ENCODE data around the gene ZNF276. TPM values are rescaled to one million over a fixed set of nuclear protein-coding genes. Genes with fewer than 3 reads are reported as not detected.
"Not testable (repeated sequence)": the region's sequence is repeated elsewhere in the genome, so short reads cannot be mapped to it uniquely, and the experiment has no call there.

Gene ZNF276
- total RNA-seq, 1 experiment from 2014 or later = 48.3 TPM

DNA sequence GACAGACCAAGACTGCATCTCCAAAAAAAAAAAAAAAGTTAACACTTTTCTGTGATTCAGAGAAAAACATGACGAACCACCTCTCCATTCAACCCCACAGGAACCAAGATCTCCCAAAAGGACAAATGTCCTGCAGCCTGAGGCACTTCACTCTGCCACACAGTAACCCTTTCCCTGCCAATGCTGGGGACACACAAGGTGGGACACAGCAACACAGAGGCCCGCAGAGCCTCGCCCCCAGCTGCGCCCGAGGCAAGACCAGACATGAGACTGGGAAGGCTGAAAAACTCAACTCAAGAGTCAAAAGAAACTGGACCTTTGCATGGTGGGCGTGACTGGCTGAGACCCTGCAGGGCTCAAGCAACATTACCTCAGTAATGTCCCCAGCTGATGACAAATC lies 61.2 kb downstream of the ZNF276 start:
- DNase-seq (ENCODE audit: low spot score) = no peak

DNA sequence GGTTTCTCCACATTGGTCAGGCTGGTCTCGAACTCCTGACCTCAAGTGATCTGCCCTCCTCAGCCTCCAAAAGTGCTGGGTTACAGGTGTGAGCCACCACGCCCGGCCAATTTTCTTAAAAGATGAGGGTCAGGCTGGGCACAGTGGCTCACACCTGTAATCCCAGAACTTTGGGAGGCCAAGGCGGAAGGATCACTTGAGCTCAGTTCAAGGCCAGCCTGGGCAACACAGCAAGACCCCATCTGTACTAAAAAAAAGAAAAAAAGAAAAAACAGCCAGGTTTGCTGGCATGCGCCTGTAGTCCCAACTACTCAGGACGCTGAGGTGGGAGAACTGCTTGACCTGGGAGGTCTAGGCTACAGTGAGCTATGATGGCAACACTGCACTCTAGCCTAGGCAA lies 62.6 kb downstream of the ZNF276 start:
- not testable (repeated sequence) for DNase-seq (ENCODE audit: low spot score)

DNA sequence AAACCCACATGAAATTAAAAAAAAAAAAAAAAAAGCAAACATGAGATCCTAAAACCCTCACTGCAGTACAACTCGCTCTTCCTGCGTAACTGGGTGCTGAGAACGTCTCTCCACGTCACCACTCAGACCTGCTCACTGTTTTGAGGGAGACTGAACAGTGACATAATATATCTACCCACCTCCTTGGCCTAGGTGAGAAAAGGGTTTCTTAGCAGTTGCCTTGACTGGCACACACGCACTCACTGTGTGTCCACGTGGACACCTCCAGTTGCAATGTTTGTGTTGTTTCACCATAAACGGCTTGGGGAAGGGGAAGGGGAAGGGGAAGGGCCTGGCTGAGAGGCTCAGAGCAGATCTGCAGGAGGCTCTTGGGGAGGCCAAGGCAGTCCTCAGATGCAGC lies 63.1 kb downstream of the ZNF276 start:
- DNase-seq (ENCODE audit: low spot score) = no peak

DNA sequence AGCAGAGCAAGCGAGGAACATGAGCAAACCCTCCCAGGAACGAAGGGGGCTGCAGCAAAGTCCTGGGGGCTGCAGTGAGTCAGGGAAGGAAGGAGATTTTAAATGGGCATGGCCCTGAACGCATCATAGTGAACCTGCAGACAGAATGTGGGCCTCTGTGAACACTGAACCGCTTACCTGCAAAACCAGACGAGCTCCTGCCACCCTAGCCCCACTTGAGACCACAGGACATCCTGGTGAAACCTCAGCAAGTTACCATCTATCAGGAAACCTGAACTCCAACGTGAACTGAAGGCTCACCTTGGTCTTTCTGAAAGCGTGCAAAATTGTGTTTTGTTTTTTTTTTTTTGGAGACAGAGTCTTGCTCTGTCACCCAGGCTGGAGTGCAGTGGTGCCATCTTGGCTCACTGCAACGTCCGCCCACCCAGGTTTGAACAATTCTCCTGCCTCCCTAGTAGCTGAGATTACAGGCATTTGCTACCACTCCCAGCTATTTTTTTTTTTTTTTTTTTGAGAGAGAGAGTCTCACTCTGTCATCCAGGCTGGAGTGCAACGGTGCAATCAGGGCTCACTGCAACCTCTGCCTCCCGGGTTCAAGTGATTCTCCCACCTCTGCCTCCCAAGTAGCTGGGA lies 64.3 kb downstream of the ZNF276 start:
- DNase-seq (ENCODE audit: low spot score) = no peak

DNA sequence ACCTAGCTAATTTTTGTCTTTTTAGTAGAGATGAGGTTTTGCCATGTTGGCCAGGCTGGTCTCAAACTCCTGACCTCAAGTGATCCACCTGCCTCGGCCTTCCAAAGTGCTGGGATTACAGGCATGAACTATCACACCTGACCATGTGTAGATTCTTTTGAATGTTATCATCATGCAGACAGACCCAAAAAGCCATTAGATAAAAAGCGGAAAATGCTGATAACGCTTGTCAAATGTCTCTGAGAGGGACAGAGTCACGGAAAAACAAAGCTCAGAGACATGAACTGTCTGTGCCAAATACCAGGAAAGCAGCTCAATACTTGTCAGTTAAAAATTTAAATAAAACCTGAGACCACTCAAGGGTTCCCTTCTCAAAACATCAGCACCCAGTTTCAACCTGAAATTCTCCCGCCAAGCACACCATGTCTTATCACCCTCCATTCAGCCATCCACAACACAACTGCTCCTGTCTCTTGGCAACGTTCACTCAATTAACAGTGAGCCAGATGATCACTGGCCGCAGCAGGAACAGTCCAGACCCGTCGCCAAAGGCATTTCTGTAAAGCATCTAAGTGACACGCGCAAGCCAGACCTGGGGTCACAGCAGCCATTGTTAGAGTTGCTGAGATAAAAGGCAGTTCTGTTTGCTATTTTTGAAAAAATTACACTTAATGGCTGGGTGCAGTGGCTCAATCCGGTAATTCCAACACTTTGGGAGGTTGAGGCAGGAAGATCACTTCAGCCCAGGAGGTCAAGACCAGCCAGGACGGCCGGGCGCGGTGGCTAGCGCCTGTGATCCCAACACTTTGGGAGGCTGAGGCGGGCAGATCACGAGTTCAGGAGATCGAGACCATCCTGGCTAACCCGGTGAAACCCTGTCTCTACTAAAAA lies 65.4 kb downstream of the ZNF276 start:
- DNase-seq (ENCODE audit: low spot score) = no peak

DNA sequence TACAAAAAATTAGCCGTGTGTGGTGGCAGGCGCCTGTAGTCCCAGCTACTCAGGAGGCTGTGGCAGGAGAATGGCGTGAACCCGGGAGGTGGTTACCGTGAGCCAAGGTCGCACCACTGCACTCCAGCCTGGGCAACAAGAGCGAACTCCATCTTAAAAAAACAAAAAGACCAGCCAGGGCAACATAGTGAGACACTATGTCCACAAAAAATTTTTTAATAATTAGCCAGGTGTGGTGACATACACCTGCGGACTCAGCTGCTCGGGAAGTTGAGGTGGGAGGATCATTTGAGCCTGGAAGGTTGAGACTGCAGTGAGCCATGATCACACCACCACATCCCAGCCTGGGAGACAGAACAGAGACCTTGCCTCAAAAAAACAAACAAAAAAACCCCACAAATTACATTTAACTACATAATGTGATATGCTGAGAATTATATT lies 66.0 kb downstream of the ZNF276 start:
- DNase-seq (ENCODE audit: low spot score) = no peak

Other genes with a start within 250 kb of the ZNF276 start
- 92.5 and 122 TPM in 2 replicates for gene ANKRD11, start 231.0 kb upstream of the ZNF276 start, total RNA-seq (2014; rRNA removed; shearing (Covaris generic))
- 150 and 162 TPM in 2 replicates for gene SPG7, start 213.1 kb upstream of the ZNF276 start, total RNA-seq (2014; rRNA removed; shearing (Covaris generic))
- 8,222 and 8,866 TPM in 2 replicates for gene RPL13, start 160.9 kb upstream of the ZNF276 start, total RNA-seq (2014; rRNA removed; shearing (Covaris generic))
- gene CPNE7, start 145.8 kb upstream of the ZNF276 start, total RNA-seq (2014; rRNA removed; shearing (Covaris generic)) = 16.5 and 23.8 TPM in 2 replicates
- gene DPEP1, start 107.9 kb upstream of the ZNF276 start, total RNA-seq (2014; rRNA removed; shearing (Covaris generic)) = 81.5 and 82.2 TPM in 2 replicates
- gene CHMP1A, start 63.8 kb upstream of the ZNF276 start, total RNA-seq (2014; rRNA removed; shearing (Covaris generic)) = 216 and 243 TPM in 2 replicates
- 12.5 and 17.1 TPM in 2 replicates for gene SPATA33, start 63.7 kb upstream of the ZNF276 start, total RNA-seq (2014; rRNA removed; shearing (Covaris generic))
- 107 and 116 TPM in 2 replicates for gene CDK10, start 34.8 kb upstream of the ZNF276 start, total RNA-seq (2014; rRNA removed; shearing (Covaris generic))
- gene SPATA2L, start 19.8 kb upstream of the ZNF276 start, total RNA-seq (2014; rRNA removed; shearing (Covaris generic)) = 71.3 and 83.7 TPM in 2 replicates
- 11.7 and 19.1 TPM in 2 replicates for gene VPS9D1, start 639 bp upstream of the ZNF276 start, total RNA-seq (2014; rRNA removed; shearing (Covaris generic))
- 92.6 and 100 TPM in 2 replicates for gene FANCA, start 95.1 kb downstream of the ZNF276 start, total RNA-seq (2014; rRNA removed; shearing (Covaris generic))
- gene SPIRE2, start 106.9 kb downstream of the ZNF276 start, total RNA-seq (2014; rRNA removed; shearing (Covaris generic)) = 25.2 and 30.4 TPM in 2 replicates
- gene TCF25, start 152.1 kb downstream of the ZNF276 start, total RNA-seq (2014; rRNA removed; shearing (Covaris generic)) = 136 and 161 TPM in 2 replicates
- gene MC1R, start 197.3 kb downstream of the ZNF276 start, total RNA-seq (2014; rRNA removed; shearing (Covaris generic)) = 5.2 and 5.3 TPM in 2 replicates
- 8.7 and 8.8 TPM in 2 replicates for gene TUBB3, start 201.8 kb downstream of the ZNF276 start, total RNA-seq (2014; rRNA removed; shearing (Covaris generic))
- 207 and 227 TPM in 2 replicates for gene DEF8, start 227.2 kb downstream of the ZNF276 start, total RNA-seq (2014; rRNA removed; shearing (Covaris generic))